Measurements from ENCODE around the gene SMIM41. TPM values are rescaled to one million over a fixed set of nuclear protein-coding genes. Genes with fewer than 3 reads are reported as not detected.

Gene SMIM41
- total RNA-seq, 2 experiments from 2014 or later: not detected

DNA sequence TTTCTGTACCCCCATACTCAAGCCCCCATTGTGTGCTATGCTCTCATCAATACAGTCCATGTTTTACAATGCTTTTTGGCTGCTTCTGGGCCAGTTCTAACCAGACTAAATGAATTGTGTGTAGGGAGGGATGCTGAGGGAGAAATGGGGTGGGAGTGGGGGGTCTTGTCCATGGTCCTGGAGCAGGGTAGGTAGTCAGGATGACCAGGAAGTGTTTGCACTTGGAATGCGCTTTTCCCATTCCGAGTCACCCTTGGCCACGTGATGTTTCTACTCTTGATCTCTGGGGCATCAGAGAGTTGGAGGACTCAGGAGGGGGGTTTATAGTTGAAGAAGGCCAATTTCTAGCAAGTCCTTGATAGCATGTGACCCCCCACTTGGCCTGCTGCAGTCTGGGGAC lies 1.2 kb upstream of the SMIM41 start:
- POLR2A ChIA-PET: interaction anchor here (0.7 to 1.1 kb wide), 2 partner anchors 27 to 53 kb away, joined by 4 to 5 read pairs; partner anchors contain the start of gene NR4A1
- peaks cover 11% of the 10 kb centered on the region for H3K4me1 Mint-ChIP-seq
- no peaks in the 10 kb centered on the region for H3K9me3 Mint-ChIP-seq
- ATAC-seq (ENCODE audit: low read depth) (no peak), DNase-seq (no peak)
- H3K27ac Mint-ChIP-seq: no peak overlapping the region
- no peak overlapping the region for H3K4me3 Mint-ChIP-seq
- no peaks in the 10 kb centered on the region for H3K27me3 Mint-ChIP-seq
- peaks cover 17% of the 10 kb centered on the region for H3K36me3 Mint-ChIP-seq

DNA sequence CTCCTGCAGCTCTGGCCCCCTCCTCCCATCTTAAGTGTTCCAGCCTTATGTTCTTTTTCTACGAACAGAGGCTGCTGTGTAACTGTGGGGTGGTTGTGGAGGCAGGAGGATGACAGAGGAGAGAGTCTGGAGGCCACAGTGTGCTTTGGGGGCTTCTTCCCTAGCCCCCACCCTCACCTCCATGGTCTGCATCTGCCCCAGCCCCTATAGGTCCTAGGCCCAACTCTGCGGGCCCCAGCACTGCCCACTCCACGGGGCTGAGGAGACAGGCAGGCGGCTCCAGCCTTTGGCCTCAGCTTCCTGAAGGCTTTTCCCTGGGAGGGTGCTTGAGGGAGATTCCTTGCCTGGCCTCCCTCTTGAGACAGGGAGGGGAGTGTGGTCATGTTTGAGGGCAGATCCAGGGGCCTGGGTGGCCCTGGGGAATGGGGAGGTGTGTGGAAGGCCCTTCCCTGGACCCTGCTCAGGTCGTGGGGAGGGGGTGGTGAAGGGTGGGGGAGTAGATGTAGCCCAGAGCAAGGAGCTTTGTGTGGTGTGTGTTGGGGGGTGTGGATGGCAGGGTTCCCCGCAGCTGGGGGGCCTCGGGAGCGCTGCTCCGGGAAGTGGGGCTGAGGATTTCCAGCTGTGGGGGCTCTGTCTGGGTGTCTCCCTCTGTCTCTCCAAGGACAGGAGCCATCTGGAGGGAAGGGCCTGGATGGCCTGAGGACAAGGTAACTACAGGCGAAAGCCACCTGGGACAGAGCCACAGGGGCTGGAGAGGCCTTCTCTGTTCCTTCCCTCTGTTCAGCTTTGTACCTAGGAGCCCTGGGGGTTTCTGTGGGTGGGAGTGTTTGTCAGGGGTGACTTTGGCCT lies 1.1 kb downstream of the SMIM41 start:
- Mint-ChIP-seq H3K27me3 (no peaks in the 10 kb centered on the region), H3K4me3 (no peak overlapping the region), H3K27ac (no peak overlapping the region), H3K4me1 (peaks cover 6% of the 10 kb centered on the region), H3K36me3 (peaks cover 9% of the 10 kb centered on the region), H3K9me3 (no peaks in the 10 kb centered on the region)
- ATAC-seq (ENCODE audit: low read depth) (no peak), DNase-seq (no peak)
- POLR2A ChIA-PET: interaction anchor here (1.2 to 4.8 kb wide), 2 partner anchors 18 to 55 kb away, joined by 3 to 30 read pairs; no protein-coding TSS in a partner anchor

DNA sequence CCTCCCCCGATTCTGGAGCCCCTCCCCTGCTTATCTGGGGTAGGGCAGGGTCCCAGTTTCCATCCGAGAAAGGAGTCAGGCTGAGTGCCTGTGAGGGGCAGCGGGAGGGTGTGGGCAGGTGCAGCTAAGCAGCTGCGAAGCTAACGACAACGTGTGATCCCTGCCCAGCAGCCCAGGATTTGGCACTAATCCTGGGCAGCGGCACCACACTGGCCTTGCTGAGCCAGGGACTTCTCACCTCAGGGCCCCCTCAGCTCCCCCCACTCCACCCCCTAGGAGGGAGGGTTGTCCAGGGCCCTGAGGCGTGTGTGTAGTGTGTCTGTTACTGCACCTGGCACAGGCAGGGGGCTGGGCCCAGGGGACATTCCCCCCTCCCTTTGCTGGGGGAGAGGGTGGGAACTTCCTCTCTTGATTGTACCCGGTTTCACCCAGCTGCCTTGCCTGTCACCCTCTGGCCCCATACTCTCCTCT lies 1.8 kb downstream of the SMIM41 start:
- peak overlapping the region; percentile 22 for H3K27ac Mint-ChIP-seq
- POLR2A ChIA-PET: interaction anchor here (1.2 to 4.8 kb wide), 3 partner anchors 11 to 56 kb away, joined by 3 to 30 read pairs (median 6); partner anchors contain the start of gene ATG101
- no peak overlapping the region for H3K4me3 Mint-ChIP-seq
- peak; percentile 35 for ATAC-seq (ENCODE audit: low read depth)
- no peak for DNase-seq
- peaks cover 3% of the 10 kb centered on the region for H3K27me3 Mint-ChIP-seq
- H3K4me1 Mint-ChIP-seq: peaks cover 6% of the 10 kb centered on the region
- peaks cover 9% of the 10 kb centered on the region for H3K36me3 Mint-ChIP-seq
- no peaks in the 10 kb centered on the region for H3K9me3 Mint-ChIP-seq

DNA sequence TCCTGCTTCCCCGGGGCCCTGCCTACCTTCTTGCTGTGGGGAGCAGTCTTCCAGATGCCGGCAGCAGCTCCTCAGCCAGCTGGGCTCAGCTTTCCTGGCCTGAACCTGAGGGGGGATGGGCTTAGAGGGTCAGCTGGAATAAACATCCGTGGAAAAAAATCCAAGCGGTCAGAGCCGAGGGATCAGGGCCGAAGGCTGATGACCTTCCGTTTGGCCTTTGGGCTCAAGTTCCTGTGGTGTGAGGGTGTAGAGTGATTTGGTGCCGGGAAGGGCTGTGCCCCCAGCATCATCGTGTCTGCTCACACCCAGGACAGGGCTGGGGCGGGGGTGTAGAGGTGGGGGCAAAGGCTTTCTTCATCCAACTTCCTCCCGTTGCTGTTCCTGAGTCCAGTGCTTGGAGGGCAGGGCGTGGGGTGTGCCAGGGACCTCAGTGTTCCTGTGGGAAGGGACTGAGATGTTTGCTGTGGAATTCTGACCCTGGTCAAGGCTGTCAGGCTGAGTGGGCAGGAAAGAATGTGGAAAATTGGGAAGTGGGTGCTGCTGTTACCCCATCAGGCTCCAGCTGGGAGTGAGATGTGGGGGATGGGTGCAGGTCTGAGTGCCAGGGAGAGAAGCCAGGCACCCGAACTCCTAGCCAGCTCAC lies 2.6 kb downstream of the SMIM41 start:
- peaks cover 4% of the 10 kb centered on the region for H3K27me3 Mint-ChIP-seq
- H3K4me3 Mint-ChIP-seq: no peak overlapping the region
- POLR2A ChIA-PET: interaction anchor here (1.4 to 4.8 kb wide), 3 partner anchors 12 to 59 kb away, joined by 3 to 30 read pairs (median 6); partner anchors contain the start of gene ATG101
- no peak for ATAC-seq (ENCODE audit: low read depth)
- H3K4me1 Mint-ChIP-seq: peaks cover 6% of the 10 kb centered on the region
- peak overlapping the region; percentile 3 for H3K27ac Mint-ChIP-seq
- peaks cover 6% of the 10 kb centered on the region for H3K36me3 Mint-ChIP-seq
- DNase-seq: peak; percentile 24
- no peaks in the 10 kb centered on the region for H3K9me3 Mint-ChIP-seq

DNA sequence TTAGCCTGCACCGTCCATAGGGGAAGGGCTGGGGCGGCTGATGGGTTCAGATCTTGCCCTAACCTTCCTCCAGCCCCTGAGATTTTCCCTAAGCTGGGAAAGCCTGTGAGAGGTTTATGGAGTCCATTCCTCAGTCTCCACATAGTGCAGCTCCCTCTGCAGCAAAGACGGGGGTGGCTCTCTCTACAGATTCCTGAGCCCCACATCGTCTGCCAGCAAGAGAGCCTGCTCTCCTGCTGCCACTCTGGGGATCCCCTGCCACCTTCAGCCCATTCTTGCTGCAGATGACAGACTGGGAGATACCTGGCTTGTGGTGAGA lies 3.1 kb downstream of the SMIM41 start:
- Mint-ChIP-seq H3K36me3 (peaks cover 4% of the 10 kb centered on the region), H3K9me3 (no peaks in the 10 kb centered on the region)

DNA sequence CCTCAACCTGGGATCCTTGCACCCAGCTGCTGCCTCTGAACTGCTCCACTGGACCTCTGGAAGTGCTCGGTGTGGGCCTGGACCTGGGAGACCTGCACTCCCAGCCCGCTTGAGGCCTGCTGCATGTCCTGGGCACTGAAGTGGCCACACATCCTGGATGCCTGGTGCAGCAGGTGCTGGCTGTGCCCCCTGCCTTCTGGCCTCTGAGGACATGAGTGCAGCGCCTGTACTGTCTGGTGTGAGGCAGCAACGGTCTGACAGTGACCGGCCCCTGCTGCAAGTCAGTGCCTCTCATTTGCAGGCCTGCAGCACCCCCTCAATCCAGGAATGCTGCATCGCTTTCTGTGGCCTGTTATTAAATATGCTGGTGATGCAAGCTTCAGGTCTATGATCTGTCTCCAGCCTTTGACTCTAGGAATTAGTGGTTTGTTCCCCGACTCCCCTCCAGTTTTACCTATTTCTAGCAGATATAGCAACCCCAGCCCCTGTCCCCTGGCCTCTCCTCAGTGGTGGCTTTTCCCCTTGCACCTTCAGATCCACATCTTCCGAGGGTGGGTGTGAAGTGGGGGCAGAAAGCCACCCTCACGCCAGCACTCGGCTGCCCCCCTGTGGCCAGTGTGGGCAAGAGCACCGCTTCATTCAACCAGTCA lies 3.6 kb downstream of the SMIM41 start:
- ATAC-seq (ENCODE audit: low read depth) (peak; percentile 66), DNase-seq (peak; percentile 84)
- peaks cover 8% of the 10 kb centered on the region for H3K4me1 Mint-ChIP-seq
- peak overlapping the region; percentile 20 for H3K27ac Mint-ChIP-seq
- POLR2A ChIA-PET: interaction anchor here (1.4 to 4.8 kb wide), 4 partner anchors 13 to 60 kb away, joined by 3 to 30 read pairs (median 4); partner anchors contain the start of gene ATG101
- no peaks in the 10 kb centered on the region for H3K36me3 Mint-ChIP-seq
- H3K4me3 Mint-ChIP-seq: no peak overlapping the region
- H3K9me3 Mint-ChIP-seq: no peaks in the 10 kb centered on the region
- peaks cover 14% of the 10 kb centered on the region for H3K27me3 Mint-ChIP-seq

More for the DNA sequence above, 3.1 kb downstream of the SMIM41 start:
- Mint-ChIP-seq H3K27ac (no peak overlapping the region), H3K4me3 (no peak overlapping the region), H3K27me3 (peaks cover 9% of the 10 kb centered on the region), H3K4me1 (peaks cover 6% of the 10 kb centered on the region)
- POLR2A ChIA-PET: interaction anchor here (1.4 to 4.8 kb wide), 4 partner anchors 13 to 59 kb away, joined by 3 to 30 read pairs (median 4); partner anchors contain the start of gene ATG101
- ATAC-seq (ENCODE audit: low read depth): no peak
- no peak for DNase-seq

DNA sequence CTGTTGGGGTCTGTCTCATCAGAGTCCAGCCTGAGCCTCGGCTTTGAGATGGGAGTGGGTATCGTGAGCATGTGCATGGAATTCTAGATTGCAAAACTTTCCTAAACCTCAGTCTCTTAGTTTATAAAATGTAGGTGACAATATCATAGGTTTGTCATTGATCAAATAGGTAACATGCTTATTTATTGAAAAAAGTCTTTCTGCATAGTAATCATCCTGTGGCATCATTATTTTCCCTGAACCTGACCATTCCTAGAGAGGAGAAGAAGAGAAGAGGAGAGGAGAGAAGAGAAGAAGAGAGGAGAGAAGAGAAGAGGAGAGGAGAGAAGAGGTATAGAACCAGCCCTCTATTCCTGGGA lies 4.1 kb downstream of the SMIM41 start:
- POLR2A ChIA-PET: interaction anchor here (1.4 to 4.8 kb wide), 4 partner anchors 14 to 60 kb away, joined by 3 to 30 read pairs (median 4); partner anchors contain the start of gene ATG101
- Mint-ChIP-seq H3K9me3 (no peaks in the 10 kb centered on the region), H3K27me3 (peaks cover 17% of the 10 kb centered on the region), H3K4me1 (peaks cover 8% of the 10 kb centered on the region), H3K27ac (no peak overlapping the region), H3K4me3 (no peak overlapping the region), H3K36me3 (no peaks in the 10 kb centered on the region)
- DNase-seq (no peak), ATAC-seq (ENCODE audit: low read depth) (no peak)

DNA sequence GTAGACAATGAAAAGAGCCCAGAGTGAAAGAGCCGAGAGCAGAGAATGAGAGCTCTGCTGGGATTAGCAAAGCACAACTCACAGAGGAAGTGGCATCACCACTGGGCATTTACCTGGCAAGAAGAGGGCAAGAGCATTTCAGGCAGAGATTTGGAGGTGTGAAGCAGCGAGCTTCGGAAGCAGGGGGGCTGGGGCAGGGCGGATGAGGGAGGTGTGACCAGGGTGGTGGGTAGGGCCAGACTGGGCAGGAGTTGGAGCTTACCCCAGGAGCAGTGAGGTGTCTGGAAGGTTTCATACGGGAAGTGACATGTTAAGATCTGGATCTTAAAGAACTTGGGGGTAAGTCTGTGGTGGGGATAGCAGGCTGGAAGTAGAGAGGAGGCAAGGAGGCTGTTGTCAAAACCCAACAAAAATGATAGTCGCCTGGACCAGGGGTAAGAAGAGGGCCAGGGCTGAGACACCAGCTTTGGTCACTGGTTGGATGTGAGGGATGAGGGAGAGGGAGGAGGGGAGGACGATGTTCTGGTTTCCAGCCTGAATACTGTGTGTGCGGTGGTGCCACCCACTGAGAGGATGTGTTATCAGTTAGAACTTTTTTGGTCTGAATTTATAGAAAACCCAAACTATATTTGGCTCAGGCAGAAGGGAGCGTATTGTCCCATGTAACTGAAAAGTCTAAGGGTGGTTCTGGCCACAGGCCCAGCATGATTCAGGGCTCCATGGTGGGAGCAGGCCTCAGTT lies 5.2 kb downstream of the SMIM41 start:
- POLR2A ChIA-PET: interaction anchor here (4.8 kb wide), 1 partner anchor 59 kb away, joined by 30 read pairs; no protein-coding TSS in a partner anchor
- Mint-ChIP-seq H3K9me3 (no peaks in the 10 kb centered on the region), H3K27me3 (peaks cover 26% of the 10 kb centered on the region), H3K4me3 (no peak overlapping the region), H3K36me3 (no peaks in the 10 kb centered on the region), H3K4me1 (peaks cover 8% of the 10 kb centered on the region), H3K27ac (no peak overlapping the region)
- ATAC-seq (ENCODE audit: low read depth) (no peak), DNase-seq (peak; percentile 14)

DNA sequence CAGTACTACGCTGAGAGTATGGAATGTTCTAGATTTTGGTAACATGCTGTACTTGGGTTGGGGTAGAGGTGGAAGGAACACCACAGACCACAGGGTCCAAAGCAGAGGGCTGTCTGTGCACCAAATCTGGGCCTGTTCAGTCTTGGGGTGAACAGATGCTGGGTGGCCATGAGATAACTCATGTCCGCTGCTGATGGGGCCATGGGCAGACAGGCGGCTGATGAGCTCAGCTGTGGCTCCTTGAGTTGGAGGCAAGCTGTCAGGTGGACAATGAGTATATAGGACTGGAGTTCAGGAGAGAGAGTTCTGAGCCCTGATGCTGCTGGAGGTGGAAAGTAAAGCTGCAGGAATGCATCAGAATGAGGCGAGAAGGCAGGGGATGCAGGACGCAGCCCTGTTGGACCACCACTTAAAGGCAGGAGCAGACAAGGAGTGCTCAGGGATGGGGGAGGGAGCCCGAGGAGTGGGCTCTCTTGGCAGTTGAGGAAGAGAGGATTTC lies 6.2 kb downstream of the SMIM41 start:
- Mint-ChIP-seq H3K27ac (no peak overlapping the region), H3K9me3 (no peaks in the 10 kb centered on the region), H3K27me3 (peaks cover 34% of the 10 kb centered on the region), H3K36me3 (no peaks in the 10 kb centered on the region), H3K4me3 (no peak overlapping the region), H3K4me1 (peaks cover 8% of the 10 kb centered on the region)
- ATAC-seq (ENCODE audit: low read depth) (no peak), DNase-seq (peak; percentile 20)
- POLR2A ChIA-PET: interaction anchor here (4.8 kb wide), 1 partner anchor 60 kb away, joined by 30 read pairs; no protein-coding TSS in a partner anchor

DNA sequence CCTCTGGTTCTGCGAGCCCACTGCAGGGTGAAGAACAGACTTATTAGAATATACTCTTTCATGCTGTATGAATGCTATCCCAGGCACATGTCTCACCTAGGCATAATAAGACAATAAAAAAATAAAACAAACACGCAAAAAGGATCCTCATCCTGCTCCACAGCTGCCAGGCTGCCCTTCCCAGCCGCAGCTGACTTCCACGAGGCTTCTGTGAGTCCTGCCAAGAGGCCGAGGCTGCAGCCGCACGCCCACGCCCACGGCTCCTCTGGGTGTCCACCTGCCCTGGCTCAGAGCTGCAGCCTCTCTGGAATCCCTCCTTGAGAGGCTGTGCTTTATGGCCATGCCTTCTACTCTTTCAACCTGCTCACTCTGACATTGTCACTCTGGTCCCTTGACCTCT lies 6.9 kb downstream of the SMIM41 start:
- H3K4me3 Mint-ChIP-seq: no peak overlapping the region
- H3K36me3 Mint-ChIP-seq: no peaks in the 10 kb centered on the region
- H3K4me1 Mint-ChIP-seq: peaks cover 8% of the 10 kb centered on the region
- H3K27me3 Mint-ChIP-seq: peaks cover 40% of the 10 kb centered on the region
- no peak for ATAC-seq (ENCODE audit: low read depth)
- peak; percentile 10 for DNase-seq
- H3K27ac Mint-ChIP-seq: no peak overlapping the region
- POLR2A ChIA-PET: no interaction called here
- H3K9me3 Mint-ChIP-seq: no peaks in the 10 kb centered on the region

DNA sequence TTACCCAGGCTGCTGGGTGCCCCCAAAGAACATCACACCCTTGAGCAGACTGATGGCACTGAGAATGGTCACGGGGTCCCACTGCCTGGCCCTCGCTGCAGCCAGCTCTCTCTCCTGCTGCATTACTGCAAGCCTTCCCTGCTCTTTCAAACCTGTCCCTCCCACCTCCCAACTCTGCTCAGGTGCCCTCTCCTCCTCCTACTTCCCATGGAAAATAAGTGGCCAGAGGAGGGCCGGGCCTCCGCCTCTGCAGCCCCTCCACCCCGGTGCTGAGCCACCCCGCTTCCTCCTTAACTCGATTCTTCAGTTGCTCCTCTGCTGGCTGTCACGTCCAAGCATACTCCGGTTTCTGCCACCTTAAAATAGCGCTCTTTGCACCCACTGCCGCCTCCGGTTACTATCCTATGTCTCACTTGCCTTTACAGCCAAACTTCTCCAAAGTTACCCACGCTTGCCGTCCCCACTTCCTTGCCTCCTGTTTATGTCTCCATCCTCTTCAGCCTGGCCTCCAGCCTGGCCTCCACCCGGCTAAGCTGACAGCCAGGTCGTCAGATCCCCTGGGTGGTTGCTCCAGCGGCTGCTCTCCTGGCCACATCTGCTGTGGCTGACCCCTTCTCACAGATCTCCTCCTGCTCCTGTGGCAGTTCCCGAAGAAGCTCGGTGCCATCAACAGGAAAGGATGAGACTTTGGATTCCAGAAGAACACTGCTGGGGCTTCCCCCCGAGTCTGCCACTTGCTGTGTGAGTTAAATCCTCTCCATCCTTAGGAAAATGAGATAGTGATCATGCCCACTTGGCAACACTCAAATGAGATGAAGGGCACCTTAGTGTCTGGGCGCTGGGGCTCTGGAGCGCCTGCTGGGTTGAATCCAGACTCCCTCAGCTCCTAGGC lies 7.7 kb downstream of the SMIM41 start:
- POLR2A ChIA-PET: interaction anchor here (2.0 kb wide), 1 partner anchor 62 kb away, joined by 5 read pairs; no protein-coding TSS in a partner anchor
- peak; percentile 20 for DNase-seq
- no peak for ATAC-seq (ENCODE audit: low read depth)
- no peaks in the 10 kb centered on the region for H3K36me3 Mint-ChIP-seq
- H3K27me3 Mint-ChIP-seq: peaks cover 48% of the 10 kb centered on the region
- no peak overlapping the region for H3K27ac Mint-ChIP-seq
- peaks cover 5% of the 10 kb centered on the region for H3K4me1 Mint-ChIP-seq
- H3K4me3 Mint-ChIP-seq: no peak overlapping the region
- H3K9me3 Mint-ChIP-seq: no peaks in the 10 kb centered on the region
